Right renal pelvis (tissue), 4 donors: Measurements from ENCODE around the gene DNAH14. TPM values are rescaled to one million over a fixed set of nuclear protein-coding genes. Genes with fewer than 3 reads are reported as not detected.
"Not testable (repeated sequence)": the region's sequence is repeated elsewhere in the genome, so short reads cannot be mapped to it uniquely, and the experiment has no call there.

Source experiments
- DNase-seq, 4 donors: peaks; one replicate each; pipeline ENCODE4 v3.0.0-alpha.2; 2013; ENCODE audit warnings: low read depth in 4 of 4, low spot score in 3 of 4, missing footprints in 1 of 4
- polyA plus RNA-seq, 4 donors: library from polyadenylated mRNA; unstranded; fragments of 120-200 nt; gene quantifications; one replicate each; pipeline ENCODE4 v1.2.1, GENCODE V29; 2013; ENCODE audit not compliant: insufficient read length in 4 of 4

Gene DNAH14
- polyA plus RNA-seq, 4 donors, result 14.4 to 18.6 (median 15.8) TPM

DNA sequence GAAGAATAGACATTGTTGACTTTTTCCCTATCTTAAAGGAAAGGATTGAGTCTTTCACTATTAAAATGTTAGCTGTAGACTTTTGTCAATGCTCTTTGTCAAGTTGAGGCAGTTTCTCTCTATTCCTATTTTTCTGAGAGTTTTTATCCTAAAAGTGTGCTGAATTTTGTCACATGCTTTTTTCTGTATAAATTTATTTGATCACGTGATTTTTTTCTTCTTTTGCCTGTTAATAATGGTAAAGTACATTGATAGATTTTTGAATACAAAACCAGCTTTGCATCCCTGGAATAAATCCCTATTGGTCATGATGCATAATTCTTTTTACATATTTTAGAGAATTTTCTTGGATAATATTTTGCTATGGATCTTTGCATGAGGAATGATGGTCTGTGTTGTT lies 60.1 kb downstream of the DNAH14 start:
- no peak for DNase-seq

GRCh38 chr1:224991550-224991949 lies 62.1 kb downstream of the DNAH14 start:
- not testable (repeated sequence) for DNase-seq

DNA sequence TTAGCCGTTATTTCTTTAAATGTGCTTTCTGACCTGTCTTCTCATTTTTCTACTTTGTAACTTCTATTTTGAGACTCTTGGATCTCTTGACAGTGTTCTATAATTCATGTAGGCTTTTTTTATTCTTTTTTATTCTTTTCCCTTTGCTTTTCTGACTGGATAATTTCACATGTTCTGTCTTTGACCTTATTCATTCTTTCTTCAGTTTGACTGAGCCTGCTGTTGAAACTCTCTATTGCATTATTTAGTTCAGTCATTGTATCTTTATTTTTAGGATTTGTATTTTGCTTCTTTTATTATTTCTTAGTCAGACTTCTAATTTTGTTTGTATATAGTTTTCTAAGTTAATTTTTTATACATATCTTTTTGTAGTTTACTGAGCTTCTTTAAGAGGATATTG lies 66.1 kb downstream of the DNAH14 start:
- DNase-seq, result no peak

DNA sequence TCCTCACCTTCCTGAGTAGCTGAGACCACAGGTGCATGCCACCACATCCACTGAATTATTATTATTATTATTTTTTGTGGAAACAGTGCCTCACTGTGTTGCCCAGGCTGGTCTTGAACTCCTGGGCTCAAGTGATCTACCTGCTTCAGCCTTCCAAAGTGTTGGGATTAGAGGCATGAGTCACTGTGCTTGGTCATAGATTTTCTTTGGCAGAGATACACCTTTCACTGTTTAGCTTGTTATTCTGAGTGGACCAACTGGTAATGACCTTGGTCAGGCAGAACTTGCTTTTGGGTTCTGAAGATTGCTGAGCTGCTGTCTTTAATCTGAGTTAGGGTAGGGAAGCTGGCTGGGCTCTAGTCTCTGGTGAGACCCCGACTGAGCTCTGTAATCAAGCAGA lies 66.8 kb downstream of the DNAH14 start:
- no peak for DNase-seq

GRCh38 chr1:224998185-224998584 lies 68.7 kb downstream of the DNAH14 start:
- no peak for DNase-seq

GRCh38 chr1:225004396-225004795 lies 74.9 kb downstream of the DNAH14 start:
- DNase-seq, result no peak

DNA sequence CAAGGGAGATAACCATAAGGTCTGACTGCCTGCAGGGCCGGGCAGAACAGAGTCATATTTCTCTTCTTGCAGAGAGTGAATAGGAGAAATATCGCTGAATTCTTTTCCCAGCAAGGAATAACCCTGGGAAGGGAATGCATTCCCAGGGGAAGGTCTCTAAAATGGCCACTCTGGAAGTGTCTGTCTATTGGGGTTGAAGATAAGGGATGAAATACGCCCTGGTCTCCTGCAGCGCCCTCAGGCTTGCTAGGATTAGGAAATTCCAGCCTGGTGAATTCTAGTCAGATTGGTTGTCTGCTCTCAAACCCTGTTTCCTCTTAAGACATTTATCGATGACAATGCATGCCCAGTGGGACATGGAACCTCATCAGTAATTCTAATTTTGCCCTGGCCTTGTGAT lies 76.9 kb downstream of the DNAH14 start:
- not testable (repeated sequence) for DNase-seq

GRCh38 chr1:225008050-225008449 lies 78.6 kb downstream of the DNAH14 start:
- DNase-seq, result not testable (repeated sequence)

GRCh38 chr1:225021037-225021436 lies 91.6 kb downstream of the DNAH14 start:
- no peak for DNase-seq

DNA sequence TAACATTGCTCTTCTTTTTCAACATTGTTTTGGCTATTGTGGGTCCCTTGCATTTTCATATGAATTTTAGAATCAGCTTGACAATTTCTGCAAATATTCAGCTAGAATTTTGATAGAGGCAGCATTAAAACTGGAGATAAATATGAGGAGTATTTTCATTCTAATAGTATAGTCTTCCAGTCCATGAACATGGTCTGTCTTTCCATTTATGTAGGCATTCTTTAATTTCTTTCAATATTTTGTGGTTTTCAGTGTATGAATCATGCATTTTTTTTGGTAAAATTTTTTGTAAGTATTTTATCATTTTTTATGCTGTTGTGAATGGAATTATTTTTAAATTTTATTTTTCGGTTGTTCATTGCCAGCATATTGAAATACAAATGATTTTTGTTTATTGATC lies 97.2 kb downstream of the DNAH14 start:
- DNase-seq, result no peak

DNA sequence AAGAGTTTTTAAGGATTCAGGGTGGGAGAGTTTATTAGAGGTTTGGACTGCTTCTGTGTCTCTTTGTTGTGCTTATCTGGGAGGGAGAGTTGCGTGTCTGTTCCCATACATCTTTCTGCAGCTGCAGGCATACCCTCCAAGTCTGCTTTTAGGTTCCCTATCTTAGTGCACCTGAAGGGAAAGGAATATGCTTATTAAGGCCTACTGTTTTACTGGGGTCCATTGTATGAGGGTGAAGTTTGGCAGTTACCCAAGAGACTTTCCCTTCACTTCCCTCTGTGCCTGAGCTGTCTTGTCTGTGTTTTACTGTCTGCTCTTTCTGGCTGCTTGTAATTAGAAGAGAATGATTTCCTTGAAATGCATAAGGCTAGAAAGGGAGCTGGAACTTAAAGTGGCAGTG lies 107.0 kb downstream of the DNAH14 start:
- DNase-seq, result not testable (repeated sequence)

DNA sequence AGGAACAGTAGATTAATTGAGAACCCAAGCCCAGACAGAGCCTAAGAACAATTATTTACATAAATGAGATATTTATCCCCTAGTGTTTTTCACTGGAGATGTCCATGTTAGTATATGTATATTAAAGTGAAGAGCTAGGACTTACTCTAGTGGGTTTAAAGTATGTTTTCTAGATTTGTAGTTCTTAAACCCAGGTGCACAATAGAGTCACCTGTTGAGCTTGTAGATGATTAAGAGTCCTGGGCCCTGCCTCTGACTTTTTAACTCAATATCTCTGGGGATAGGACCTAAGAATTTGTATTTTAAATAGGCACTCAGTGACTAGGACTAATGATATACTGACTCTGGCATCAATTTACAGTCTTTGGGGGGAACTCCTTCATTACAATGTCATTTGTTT lies 112.8 kb downstream of the DNAH14 start:
- no peak for DNase-seq

GRCh38 chr1:225044258-225044657 lies 114.8 kb downstream of the DNAH14 start:
- DNase-seq, result no peak

- no peak for DNase-seq
These were observed 120.1 kb downstream of the DNAH14 start for GRCh38 chr1:225049594-225049993.

DNA sequence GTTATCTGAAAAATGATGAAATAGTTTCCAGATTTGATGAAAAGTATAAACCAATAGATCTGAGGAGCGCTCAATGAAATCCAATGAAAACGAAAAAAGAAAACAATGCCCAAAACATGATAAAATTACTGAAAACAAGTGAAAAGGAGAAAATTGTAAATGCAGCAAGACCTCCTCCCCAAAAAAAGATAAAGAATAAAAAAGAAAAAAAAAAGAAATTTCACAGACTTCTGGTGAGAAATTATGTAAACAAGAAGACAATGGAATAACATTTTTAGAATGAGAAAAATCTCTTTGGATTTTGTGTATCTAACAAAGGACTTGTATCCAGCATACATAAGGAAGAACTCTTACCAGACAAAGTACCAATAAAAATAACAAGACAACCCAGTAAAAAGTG lies 134.2 kb downstream of the DNAH14 start:
- DNase-seq, result no peak

- no peak for DNase-seq
These were observed 141.5 kb downstream of the DNAH14 start for GRCh38 chr1:225070972-225071371.

GRCh38 chr1:225097175-225097574 lies 167.7 kb downstream of the DNAH14 start:
- no peak for DNase-seq

DNA sequence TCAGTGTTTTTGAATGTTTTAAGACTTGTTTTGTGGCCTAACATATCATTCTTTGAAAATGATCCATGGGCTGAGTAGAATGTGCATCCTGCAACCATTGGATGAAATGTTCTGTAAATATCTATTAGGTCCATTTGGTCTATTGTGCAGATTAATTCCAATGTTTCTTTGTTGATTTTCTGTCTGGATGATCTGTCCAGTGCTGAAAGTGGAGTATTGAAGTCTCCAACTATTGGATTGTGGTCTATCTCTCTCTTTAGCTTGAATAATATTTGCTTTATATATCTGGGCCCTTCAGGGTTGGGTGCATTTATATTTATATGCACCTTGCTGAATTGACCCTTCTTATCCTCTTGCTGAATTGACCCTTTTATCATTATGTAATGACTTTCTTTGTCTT lies 181.5 kb downstream of the DNAH14 start:
- DNase-seq, result no peak

- DNase-seq, result no peak
These were observed 183.8 kb downstream of the DNAH14 start for GRCh38 chr1:225113265-225113664.

GRCh38 chr1:225114354-225114990 lies 185.0 kb downstream of the DNAH14 start:
- DNase-seq, result no peak

GRCh38 chr1:225119307-225119706 lies 189.8 kb downstream of the DNAH14 start:
- DNase-seq, result no peak

- DNase-seq, result no peak
These were observed 191.6 kb downstream of the DNAH14 start for GRCh38 chr1:225121095-225121494.

DNA sequence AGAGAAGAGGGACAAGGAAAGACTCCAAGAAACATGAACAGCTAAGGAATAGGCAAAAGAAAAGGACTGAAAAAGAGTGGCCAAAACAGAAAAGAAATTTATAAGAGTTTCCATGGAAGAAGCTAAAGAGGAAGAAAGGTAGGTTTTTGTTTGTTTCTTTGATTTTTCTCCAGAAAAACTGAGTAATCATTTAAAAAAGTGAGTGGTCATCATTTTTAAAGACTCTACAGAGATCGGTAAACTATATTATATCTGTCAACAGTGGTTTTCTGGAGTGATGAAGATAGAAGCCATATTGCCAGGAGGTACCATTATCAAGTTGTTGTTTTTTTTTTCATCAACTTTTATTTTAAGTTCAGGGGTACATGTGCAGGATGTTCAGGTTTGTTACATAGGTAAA lies 202.4 kb downstream of the DNAH14 start:
- DNase-seq, result no peak
